Omental fat pad (tissue), 4 donors: ENCODE results near the gene BMP8B. TPM values are rescaled to one million over a fixed set of nuclear protein-coding genes. Genes with fewer than 3 reads are reported as not detected.

Experiments used
- ATAC-seq: fragments of 150-250 bp; one replicate; pipeline ENCODE4 v1.9.1; 2016; ENCODE audit warnings: mild to moderate bottlenecking, moderate library complexity; ENCODE audit not compliant: low FRiP score
- DNase-seq: peaks from one replicate; pipeline ENCODE4 v3.0.0-alpha.2; 2019; ENCODE audit warnings: low spot score
- CTCF ChIP-seq, 3 donors: fragments of 450-650 bp; IDR thresholded peaks; one replicate each; pipeline ENCODE4 v1.5.1; 2016 to 2017; ENCODE audit warnings: antibody characterized with exemption in 3 of 3, mild to moderate bottlenecking in 3 of 3, moderate library complexity in 2 of 3
- small RNA-seq: library from RNA; depleted of rRNA; stranded (forward); fragments of <200 nt; gene quantifications from one replicate; pipeline ENCODE3, GENCODE V24; 2016
- total RNA-seq, 4 donors: library from RNA; depleted of rRNA; stranded (reverse); fragments of >200 nt; gene quantifications; one replicate each; pipeline ENCODE4 v1.1.0, GENCODE V29; 2016

BMP8B gene
- total RNA-seq, 4 donors from 2014 or later: 0.24 to 2.0 (median 0.33) TPM

DNA sequence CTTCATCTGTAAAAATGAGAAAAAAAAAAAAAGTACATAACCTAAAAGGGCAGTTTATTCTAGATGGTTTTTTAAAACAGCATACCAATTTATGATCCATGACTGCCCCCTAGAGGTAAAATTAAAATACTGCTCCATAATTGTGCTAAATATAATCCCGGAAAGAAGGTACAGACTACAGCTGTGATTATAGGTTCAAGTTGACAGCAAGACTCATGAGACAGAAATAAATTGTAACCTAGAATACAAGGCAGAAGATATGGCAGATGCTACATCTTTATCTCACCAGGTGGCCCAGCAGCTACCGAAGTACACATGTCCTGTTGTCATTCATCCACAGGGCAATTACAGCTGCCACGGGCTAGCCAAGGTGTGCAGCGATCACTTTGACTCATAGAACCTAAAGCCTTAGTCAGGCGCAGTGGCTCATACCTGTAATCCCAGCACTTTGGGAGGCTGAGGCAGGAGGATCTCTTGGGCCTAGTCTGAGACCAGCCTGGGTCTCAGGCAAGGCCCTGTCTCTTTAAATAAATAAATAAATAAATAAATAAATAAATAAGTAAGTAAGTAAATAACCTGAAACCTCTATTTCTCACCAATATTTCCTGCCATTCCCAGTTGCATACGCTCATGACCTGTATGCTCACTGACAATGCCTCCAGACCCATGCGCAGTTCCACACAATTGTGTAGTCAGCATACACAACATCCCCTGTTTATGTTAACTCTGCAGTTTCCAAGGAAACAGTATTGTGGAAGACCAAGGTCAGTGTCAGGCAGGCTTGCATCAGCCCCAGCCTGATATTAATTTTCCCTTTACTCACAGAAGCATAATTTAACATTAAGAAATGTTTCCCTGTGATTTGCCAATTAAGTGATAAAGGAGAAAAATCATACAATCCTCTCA, 68.3 kb downstream of the BMP8B start:
- no peak for ATAC-seq
- no peak for TF ChIP-seq CTCF (IDR thresholded peaks at IDR 0.05)
- no peak for DNase-seq

DNA sequence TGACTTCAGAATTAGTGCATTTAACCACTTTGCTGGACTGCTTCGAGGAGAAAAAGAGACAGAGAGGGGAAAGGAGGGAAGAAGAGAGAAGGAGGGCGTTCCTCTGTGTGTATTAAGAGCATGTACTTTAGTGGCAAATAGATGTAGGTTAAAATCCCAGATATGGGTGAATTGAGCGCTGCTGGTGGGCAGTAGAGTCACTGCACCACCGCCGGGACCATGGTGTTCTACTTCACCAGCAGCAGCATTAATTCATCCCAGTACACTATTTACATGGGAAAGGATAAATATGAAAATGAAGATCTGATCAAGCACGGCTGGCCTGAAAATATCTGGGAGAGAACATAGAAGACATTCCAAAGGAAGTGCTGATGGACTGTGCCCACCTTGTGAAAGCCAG, 70.9 kb downstream of the BMP8B start:
- no peak for DNase-seq
- no peak for TF ChIP-seq CTCF (IDR thresholded peaks at IDR 0.05)
- ATAC-seq: no peak

DNA sequence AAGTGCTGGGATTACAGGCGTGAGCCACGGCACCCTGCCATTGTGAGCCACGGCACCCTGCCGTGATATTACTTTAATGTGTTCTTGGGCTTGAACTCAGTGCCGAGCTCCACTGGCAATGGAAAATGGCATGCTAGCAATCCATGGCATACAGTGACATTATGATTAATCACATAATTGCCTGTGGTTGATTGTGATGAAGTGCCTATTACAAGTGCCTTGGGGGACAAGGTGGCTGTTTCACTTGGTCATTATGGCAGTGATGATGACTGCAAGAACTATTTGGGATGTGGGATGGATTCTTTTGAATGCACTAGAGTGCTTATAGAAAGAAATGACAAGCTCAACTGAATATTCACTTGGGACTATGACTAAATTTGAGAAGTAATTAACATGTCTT, 75.1 kb downstream of the BMP8B start:
- ATAC-seq (no peak), DNase-seq (no peak)
- TF ChIP-seq CTCF (IDR thresholded peaks at IDR 0.05): no peak

DNA sequence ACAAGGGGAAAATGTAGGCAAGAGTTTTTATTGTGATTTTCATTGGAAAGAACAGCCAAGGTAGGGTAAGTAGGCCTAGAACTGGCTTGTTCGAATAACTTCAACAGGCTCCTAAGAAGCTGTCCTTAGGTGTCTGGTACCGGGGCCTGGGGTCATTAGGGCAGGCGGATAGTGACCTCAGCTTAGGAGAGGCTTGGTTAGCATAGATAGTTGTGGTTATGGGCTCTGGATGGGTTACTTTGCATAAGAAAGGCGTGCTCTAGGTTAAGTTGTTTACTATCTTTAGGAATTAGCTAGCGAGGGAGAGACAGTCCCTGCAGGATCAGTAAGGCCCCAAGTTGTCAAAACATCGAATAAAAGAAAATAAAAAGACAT, 76.7 kb downstream of the BMP8B start:
- no peak for DNase-seq
- no peak for TF ChIP-seq CTCF (IDR thresholded peaks at IDR 0.05)
- no peak for ATAC-seq

- DNase-seq (no peak), ATAC-seq (no peak)
- no peak for TF ChIP-seq CTCF (IDR thresholded peaks at IDR 0.05)
These were observed 77.3 kb downstream of the BMP8B start for GRCh38 chr1:39711104-39711965.

DNA sequence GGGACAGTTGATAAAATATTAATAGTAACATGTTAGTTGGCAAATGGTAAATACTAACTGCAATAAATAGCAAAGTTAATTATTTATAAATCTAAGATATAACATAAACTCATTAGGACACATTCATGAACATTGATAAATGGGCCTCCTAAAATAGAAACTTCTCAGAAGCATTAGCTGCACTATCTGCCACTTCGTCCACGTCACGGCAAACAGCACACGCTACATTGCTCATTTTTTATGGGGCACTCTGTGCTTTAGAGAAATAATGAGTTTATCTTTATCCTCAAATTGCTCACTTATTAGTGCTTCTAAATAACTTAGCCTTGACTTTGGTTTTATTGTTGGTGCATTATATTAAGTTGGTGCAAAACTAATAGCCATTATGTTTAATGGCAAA, 81.2 kb downstream of the BMP8B start:
- DNase-seq (no peak), ATAC-seq (no peak)
- no peak for TF ChIP-seq CTCF (IDR thresholded peaks at IDR 0.05)

Small RNAs within 50 kb of the gene (small RNA-seq; reads per million reads assigned to genes)
- gene AL033527.1 (not detected), gene RNU7-121P (not detected)

Other genes starting within 250 kb of the BMP8B start
- gene PABPC4, start 212.1 kb downstream of the BMP8B start, total RNA-seq: 100 to 1,000 TPM; 142 to 379 (median 186) TPM
- 1 to 10 TPM; 3.3 to 6.5 (median 5.3) TPM for gene HEYL, start 149.2 kb downstream of the BMP8B start, total RNA-seq
- gene NT5C1A, start 116.8 kb downstream of the BMP8B start, total RNA-seq: 1 to 10 TPM in 1 of 4 donors, not detected in 3; 1.3 TPM
- gene HPCAL4, start 97.4 kb downstream of the BMP8B start, total RNA-seq: under 1 TPM in 3 of 4 donors, not detected in 1; 0.16 to 0.74 (median 0.24) TPM
- gene PPIE, start 50.0 kb downstream of the BMP8B start, total RNA-seq: 10 to 100 TPM; 22.7 to 39.6 (median 27.8) TPM
- gene OXCT2, start 17.5 kb downstream of the BMP8B start, total RNA-seq: 1 to 10 TPM in 1 of 4 donors, under 1 TPM in 3; 0.24 to 1.4 (median 0.31) TPM
- 10 to 100 TPM in 3 of 4 donors, 1 to 10 TPM in 1; 8.4 to 15.8 (median 13.1) TPM for gene TRIT1, start 94.6 kb upstream of the BMP8B start, total RNA-seq
- gene MYCL, start 113.1 kb upstream of the BMP8B start, total RNA-seq: 1 to 10 TPM in 1 of 4 donors, under 1 TPM in 1, not detected in 2; 0.31 to 1.3 TPM
- 10 to 100 TPM in 2 of 4 donors, 1 to 10 TPM in 1, under 1 TPM in 1; 0.95 to 75.9 (median 41.1) TPM for gene MFSD2A, start 166.3 kb upstream of the BMP8B start, total RNA-seq